Upper lobe of left lung (tissue), 6 donors: Measurements from ENCODE around the gene ZNF628. TPM values are rescaled to one million over a fixed set of nuclear protein-coding genes. Genes with fewer than 3 reads are reported as not detected.
"Not testable (repeated sequence)": the region's sequence is repeated elsewhere in the genome, so short reads cannot be mapped to it uniquely, and the experiment has no call there.

ENCODE experiments used
- ATAC-seq, 2 donors: fragments of 200-7000 bp; cut with Tn5 transposase; one replicate each; pipeline ENCODE4 v1.9.1; 2022; ENCODE audit warnings: mild to moderate bottlenecking in 2 of 2, moderate library complexity in 2 of 2; ENCODE audit not compliant: low FRiP score in 2 of 2
- DNase-seq, 2 donors: peaks; one replicate each; pipeline ENCODE4 v3.0.0-alpha.2; 2019 to 2020
- H3K27ac ChIP-seq, 4 donors: fragments of 200-600 bp; sonication (generic); one replicate each; pipeline ENCODE4 v1.5.1; 2016 to 2019
- H3K27me3 ChIP-seq, 4 donors: fragments of 200-600 bp; sonication (generic); one replicate each; pipeline ENCODE4 v1.5.1; 2017 to 2019
- H3K36me3 ChIP-seq, 4 donors: fragments of 200-600 bp; sonication (generic); one replicate each; pipeline ENCODE4 v1.5.1; 2016 to 2019
- H3K4me1 ChIP-seq, 4 donors: fragments of 200-600 bp; sonication (generic); one replicate each; pipeline ENCODE4 v1.5.1; 2018 to 2019
- H3K4me3 ChIP-seq, 4 donors: fragments of 200-600 bp; sonication (generic); one replicate each; pipeline ENCODE4 v1.5.1; 2017 to 2019; ENCODE audit warnings: mild to moderate bottlenecking in 2 of 4, moderate library complexity in 1 of 4
- H3K9me3 ChIP-seq, 4 donors: fragments of 200-600 bp; sonication (generic); one replicate each; pipeline ENCODE4 v1.5.1; 2018 to 2019
- EP300 ChIP-seq, 4 donors: sonication (generic); formaldehyde crosslinking; IDR thresholded peaks; one replicate each; pipeline ENCODE4 v1.5.1; 2017; ENCODE audit warnings: antibody characterized with exemption in 4 of 4, control low read depth in 2 of 4
- POLR2A ChIP-seq, 4 donors: fragments of 450-650 bp; IDR thresholded peaks; one replicate each; pipeline ENCODE4 v1.5.1; 2016 to 2017; ENCODE audit warnings: antibody characterized with exemption in 4 of 4, mild to moderate bottlenecking in 2 of 4
- POLR2AphosphoS5 ChIP-seq, 2 donors: sonication (generic); formaldehyde crosslinking; IDR thresholded peaks; one replicate each; pipeline ENCODE4 v1.5.1; 2017; ENCODE audit warnings: antibody characterized with exemption in 2 of 2
- WGBS, 2 donors: methylation state at CpG; one replicate each; pipeline ENCODE4 v1.1.5; 2017 to 2018; 5-methylcytosine and 5-hydroxymethylcytosine counted together
- total RNA-seq, 6 donors: library from RNA; depleted of rRNA in 4 of 6; stranded (reverse); fragments of >200 nt in 4 of 6; gene quantifications; one replicate each; pipeline versions ENCODE4 v1.1.0 to v1.2.1, GENCODE V29; 2016 to 2021
- TF ChIP-seq, protein P1 (sequence below), 6 experiments: fragments of 450-650 bp in 4 of 6; fragments of 200-600 bp in 2 of 6; sonication (generic) in 2 of 6; IDR thresholded peaks; one replicate each; pipeline ENCODE4 v1.5.1; 2016 to 2019; ENCODE audit warnings: antibody characterized with exemption in 6 of 6
- donor health status: DM: no; HTN: no; CAD: no; lungs with moderate emphysema.
- donor health status: DM: no; HTN: yes; CAD: no; lungs with severe emphysema.

The ZNF628 gene
- total RNA-seq, 6 donors from 2014 or later, result 9.9 to 32.1 (median 12.4) TPM

DNA sequence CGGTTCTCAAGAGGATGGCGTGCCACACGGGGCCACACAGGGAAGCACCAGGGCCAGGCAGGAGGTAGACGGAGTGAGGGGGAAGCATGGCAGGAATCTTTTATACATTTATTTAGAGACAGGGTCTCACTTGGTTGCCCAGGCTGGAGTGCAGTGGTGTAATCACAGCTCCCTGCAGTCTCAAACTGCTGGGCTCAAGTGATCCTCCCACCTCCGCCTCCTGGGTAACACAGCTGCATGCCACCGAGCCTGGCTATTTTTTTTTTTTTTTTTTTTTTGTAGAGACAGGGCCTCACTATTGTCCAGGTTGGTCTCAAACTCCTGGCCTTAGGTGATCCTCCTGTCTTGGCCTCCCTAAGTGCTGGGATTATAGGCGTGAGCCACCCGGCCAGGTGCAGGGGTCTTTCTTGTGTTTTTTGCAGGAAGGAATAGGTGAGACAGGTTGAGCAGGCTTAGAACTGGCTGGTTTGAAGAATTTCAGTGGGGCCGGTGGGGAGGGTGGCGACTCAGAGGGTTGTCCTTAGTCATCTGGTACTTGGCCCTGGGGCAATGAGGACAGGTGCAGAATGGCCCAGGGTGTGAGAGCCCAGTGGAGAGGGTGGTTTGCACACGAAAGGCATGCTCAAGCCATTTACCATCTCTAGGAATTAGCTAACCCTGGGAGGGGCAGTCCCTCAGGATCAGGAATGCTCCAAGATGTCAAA is 19.4 kb downstream of the ZNF628 start:
- Histone ChIP-seq H3K36me3 (no peaks in the 10 kb centered on the region), H3K27ac (no peak overlapping the region), H3K4me1 (peaks cover 0 to 7% (median 0%) of the 10 kb centered on the region in 4 donors), H3K27me3 (peaks cover 0 to 7% (median 0%) of the 10 kb centered on the region in 4 donors), H3K9me3 (no peaks in the 10 kb centered on the region), H3K4me3 (no peak overlapping the region)
- DNase-seq, result no peak
- 82 to 89% methylated on average over 9 to 11 of the region's 11 CpGs for WGBS, 2 donors
- no peak for ATAC-seq
- TF ChIP-seq EP300 (IDR thresholded peaks at IDR 0.05) (no peak), POLR2AphosphoS5 (IDR thresholded peaks at IDR 0.05) (no peak), POLR2A (IDR thresholded peaks at IDR 0.05) (no peak)
- TF ChIP-seq, protein P1, sequence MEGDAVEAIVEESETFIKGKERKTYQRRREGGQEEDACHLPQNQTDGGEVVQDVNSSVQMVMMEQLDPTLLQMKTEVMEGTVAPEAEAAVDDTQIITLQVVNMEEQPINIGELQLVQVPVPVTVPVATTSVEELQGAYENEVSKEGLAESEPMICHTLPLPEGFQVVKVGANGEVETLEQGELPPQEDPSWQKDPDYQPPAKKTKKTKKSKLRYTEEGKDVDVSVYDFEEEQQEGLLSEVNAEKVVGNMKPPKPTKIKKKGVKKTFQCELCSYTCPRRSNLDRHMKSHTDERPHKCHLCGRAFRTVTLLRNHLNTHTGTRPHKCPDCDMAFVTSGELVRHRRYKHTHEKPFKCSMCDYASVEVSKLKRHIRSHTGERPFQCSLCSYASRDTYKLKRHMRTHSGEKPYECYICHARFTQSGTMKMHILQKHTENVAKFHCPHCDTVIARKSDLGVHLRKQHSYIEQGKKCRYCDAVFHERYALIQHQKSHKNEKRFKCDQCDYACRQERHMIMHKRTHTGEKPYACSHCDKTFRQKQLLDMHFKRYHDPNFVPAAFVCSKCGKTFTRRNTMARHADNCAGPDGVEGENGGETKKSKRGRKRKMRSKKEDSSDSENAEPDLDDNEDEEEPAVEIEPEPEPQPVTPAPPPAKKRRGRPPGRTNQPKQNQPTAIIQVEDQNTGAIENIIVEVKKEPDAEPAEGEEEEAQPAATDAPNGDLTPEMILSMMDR (IDR thresholded peaks at IDR 0.05), result no peak

GRCh38 chr19:55496820-55497219 is 20.4 kb downstream of the ZNF628 start:
- not testable (repeated sequence) for H3K27me3 ChIP-seq, H3K4me3 ChIP-seq, H3K4me1 ChIP-seq, ATAC-seq, DNase-seq, H3K27ac ChIP-seq, H3K9me3 ChIP-seq, H3K36me3 ChIP-seq
- WGBS, 2 donors, result 76 to 77% methylated on average over 10 of the region's 10 CpGs

DNA sequence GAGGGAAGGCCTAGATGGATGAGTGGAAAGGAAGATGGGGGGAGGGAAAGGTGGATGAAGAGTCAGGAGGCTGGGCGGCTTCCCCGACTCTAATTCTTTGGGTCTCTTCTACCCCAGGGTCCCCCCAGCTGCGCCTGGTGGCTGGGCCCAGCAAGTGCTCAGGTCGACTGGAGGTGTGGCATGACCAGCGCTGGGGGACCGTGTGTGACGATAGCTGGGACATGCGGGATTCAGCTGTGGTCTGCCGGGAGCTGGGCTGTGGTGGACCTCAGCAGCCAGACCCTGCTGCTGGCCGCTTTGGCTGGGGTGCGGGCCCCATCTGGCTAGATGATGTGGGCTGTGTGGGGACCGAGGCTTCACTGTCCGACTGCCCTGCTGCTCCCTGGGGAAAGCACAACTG is 21.3 kb downstream of the ZNF628 start:
- Histone ChIP-seq H3K36me3 (no peaks in the 10 kb centered on the region), H3K9me3 (no peaks in the 10 kb centered on the region), H3K4me3 (no peak overlapping the region), H3K4me1 (peaks cover 0 to 7% (median 0%) of the 10 kb centered on the region in 4 donors), H3K27ac (no peak overlapping the region), H3K27me3 (peaks cover 0 to 7% (median 0%) of the 10 kb centered on the region in 4 donors)
- 73 to 91% methylated on average over 9 to 13 of the region's 13 CpGs for WGBS, 2 donors
- DNase-seq (no peak), ATAC-seq (no peak)
- TF ChIP-seq, protein P1 (IDR thresholded peaks at IDR 0.05), result no peak
- TF ChIP-seq POLR2AphosphoS5 (IDR thresholded peaks at IDR 0.05) (no peak), EP300 (IDR thresholded peaks at IDR 0.05) (no peak), POLR2A (IDR thresholded peaks at IDR 0.05) (no peak)

GRCh38 chr19:55498246-55498840 is 21.9 kb downstream of the ZNF628 start:
- Histone ChIP-seq H3K27me3 (peaks cover 0 to 5% (median 0%) of the 10 kb centered on the region in 4 donors), H3K36me3 (no peaks in the 10 kb centered on the region), H3K27ac (no peak overlapping the region), H3K4me3 (no peak overlapping the region), H3K4me1 (peaks cover under 1 to 7% (median under 1%) of the 10 kb centered on the region in 4 donors), H3K9me3 (no peaks in the 10 kb centered on the region)
- TF ChIP-seq EP300 (IDR thresholded peaks at IDR 0.05), result no peak
- no peak for TF ChIP-seq POLR2A (IDR thresholded peaks at IDR 0.05)
- TF ChIP-seq, protein P1 (IDR thresholded peaks at IDR 0.05), result no peak
- no peak for TF ChIP-seq POLR2AphosphoS5 (IDR thresholded peaks at IDR 0.05)
- WGBS, 2 donors, result 28 to 60% methylated on average over 2 of the region's 2 CpGs
- ATAC-seq, result no peak
- DNase-seq, result no peak

DNA sequence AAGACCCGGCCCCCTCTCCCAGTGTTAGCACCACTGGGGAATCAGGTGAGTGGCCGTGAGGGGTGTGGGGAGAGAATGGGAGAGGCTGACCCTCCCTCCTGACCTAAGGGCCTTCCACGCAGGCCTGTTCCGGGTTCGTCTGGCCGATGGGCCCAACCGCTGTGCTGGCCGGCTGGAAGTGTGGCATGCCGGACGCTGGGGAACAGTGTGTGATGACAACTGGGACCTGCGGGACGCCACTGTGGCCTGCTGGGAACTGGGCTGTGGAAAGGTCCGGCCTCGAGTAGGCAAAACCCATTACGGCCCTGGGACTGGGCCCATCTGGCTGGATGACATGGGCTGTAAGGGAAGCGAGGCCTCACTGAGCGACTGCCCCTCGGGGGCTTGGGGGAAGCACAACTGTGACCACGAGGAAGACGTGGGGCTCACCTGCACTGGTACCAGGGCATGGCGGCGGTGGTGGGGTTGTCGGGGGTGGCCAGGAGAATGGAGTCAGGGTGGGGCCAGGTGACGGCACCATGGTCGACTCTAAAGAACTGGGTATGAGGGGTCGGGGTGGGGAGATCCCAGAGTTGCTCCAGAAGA is 24.0 kb downstream of the ZNF628 start:
- Histone ChIP-seq H3K4me1 (peaks cover 4 to 11% (median 7%) of the 10 kb centered on the region in 4 donors), H3K27ac (no peak overlapping the region), H3K4me3 (no peak overlapping the region), H3K36me3 (no peaks in the 10 kb centered on the region), H3K27me3 (no peaks in the 10 kb centered on the region), H3K9me3 (no peaks in the 10 kb centered on the region)
- WGBS, 2 donors, result 90 to 92% methylated on average over 22 to 26 of the region's 26 CpGs
- no peak for ATAC-seq
- peak in 1 of 2 donors; percentile 66 for DNase-seq
- TF ChIP-seq, protein P1 (IDR thresholded peaks at IDR 0.05), result no peak
- TF ChIP-seq EP300 (IDR thresholded peaks at IDR 0.05), result no peak
- no peak for TF ChIP-seq POLR2AphosphoS5 (IDR thresholded peaks at IDR 0.05)
- no peak for TF ChIP-seq POLR2A (IDR thresholded peaks at IDR 0.05)
